Right lobe of liver (tissue), 4 donors: ENCODE measurements around the gene COL24A1.

Experiments
- CTCF ChIP-seq, 4 donors: fragments of 200-600 bp in 3 of 4; fragments of 450-650 bp in 1 of 4; IDR thresholded peaks; one replicate each; pipeline versions ENCODE4 v1.5.1 to v1.8.0; 2016 to 2022; ENCODE audit warnings: antibody characterized with exemption in 4 of 4, mild to moderate bottlenecking in 2 of 4
- POLR2A ChIP-seq: fragments of 450-650 bp; IDR thresholded peaks from one replicate; pipeline ENCODE4 v1.6.1; 2017; ENCODE audit warnings: antibody characterized with exemption, mild to moderate bottlenecking
- donor health status: DM: no; HTN: no; CAD: no.
- donor health status: DM: no; HTN: no; CAD: no.
- donor health status: DM: no; HTN: yes; CAD: no.

GRCh38 chr1:86191958-86192357 lies 35.4 kb upstream of the COL24A1 start:
- no peak for TF ChIP-seq CTCF (IDR thresholded peaks at IDR 0.05)
- TF ChIP-seq POLR2A = no peak
